Activated CD8-positive, alpha-beta T cell treated with anti-CD3 and anti-CD28 coated beads for 36 hours (primary cell): ENCODE data around the gene HYI. TPM values are rescaled to one million over a fixed set of nuclear protein-coding genes. Genes with fewer than 3 reads are reported as not detected.

Source experiments
- ATAC-seq: fragments of 200-7000 bp; cut with Tn5 transposase; one replicate; pipeline ENCODE4 v1.10.0; 2021; ENCODE audit warnings: mild to moderate bottlenecking, moderate library complexity
- CTCF ChIA-PET: fragments of 350-600 bp; sonication (Branson Sonifier 250); formaldehyde crosslinking; loops from one replicate; lab custom pipeline; 2021; ENCODE audit warnings: antibody characterized with exemption; lab: Charles Lee
- POLR2A ChIA-PET: fragments of 350-600 bp; sonication (Branson Sonifier 250); formaldehyde crosslinking; loops from one replicate; lab custom pipeline; 2021; ENCODE audit warnings: antibody characterized with exemption; lab: Charles Lee
- DNase-seq: peaks from one replicate; pipeline ENCODE4 v3.0.0-alpha.2; 2020
- H3K27ac Mint-ChIP-seq: one replicate; pipeline ENCODE4 v1.8.0; 2021; ENCODE audit warnings: mild to moderate bottlenecking, mixed read lengths
- H3K27me3 Mint-ChIP-seq: one replicate; pipeline ENCODE4 v1.8.0; 2021; ENCODE audit warnings: mixed read lengths
- H3K36me3 Mint-ChIP-seq: one replicate; pipeline ENCODE4 v1.8.0; 2021; ENCODE audit warnings: low read depth, mixed read lengths
- H3K4me1 Mint-ChIP-seq: one replicate; pipeline ENCODE4 v1.8.0; 2021; ENCODE audit warnings: low read depth, mixed read lengths
- H3K4me3 Mint-ChIP-seq: one replicate; pipeline ENCODE4 v1.8.0; 2021; ENCODE audit warnings: mild to moderate bottlenecking, moderate library complexity, mixed read lengths
- H3K9me3 Mint-ChIP-seq: one replicate; pipeline ENCODE4 v1.8.0; 2021; ENCODE audit warnings: mixed read lengths
- intact Hi-C: fragments of 100-400 bp; cut with micrococcal nuclease; formaldehyde crosslinking; loops from one replicate; pipeline ENCODE4 v1.10.0; 2022
- total RNA-seq, 2 experiments: library from RNA; stranded (reverse); gene quantifications; one replicate each; pipeline ENCODE4 v1.2.3, GENCODE V29; 2021
- TF ChIP-seq, protein P1 (sequence below): fragments of 200-600 bp; IDR thresholded peaks from one replicate; pipeline ENCODE4 v1.8.0; 2022; ENCODE audit warnings: antibody characterized with exemption, mild to moderate bottlenecking

The HYI gene
- total RNA-seq, 2 experiments from 2014 or later = 4.1 to 5.6 TPM

- no peak for ATAC-seq
- ChIA-PET CTCF (no interaction called here), POLR2A (no interaction called here)
- Mint-ChIP-seq H3K27ac (no peak overlapping the region), H3K4me3 (no peak overlapping the region), H3K4me1 (no peaks in the 10 kb centered on the region), H3K36me3 (peaks cover 11% of the 10 kb centered on the region), H3K9me3 (no peaks in the 10 kb centered on the region), H3K27me3 (no peaks in the 10 kb centered on the region)
- TF ChIP-seq, protein P1, sequence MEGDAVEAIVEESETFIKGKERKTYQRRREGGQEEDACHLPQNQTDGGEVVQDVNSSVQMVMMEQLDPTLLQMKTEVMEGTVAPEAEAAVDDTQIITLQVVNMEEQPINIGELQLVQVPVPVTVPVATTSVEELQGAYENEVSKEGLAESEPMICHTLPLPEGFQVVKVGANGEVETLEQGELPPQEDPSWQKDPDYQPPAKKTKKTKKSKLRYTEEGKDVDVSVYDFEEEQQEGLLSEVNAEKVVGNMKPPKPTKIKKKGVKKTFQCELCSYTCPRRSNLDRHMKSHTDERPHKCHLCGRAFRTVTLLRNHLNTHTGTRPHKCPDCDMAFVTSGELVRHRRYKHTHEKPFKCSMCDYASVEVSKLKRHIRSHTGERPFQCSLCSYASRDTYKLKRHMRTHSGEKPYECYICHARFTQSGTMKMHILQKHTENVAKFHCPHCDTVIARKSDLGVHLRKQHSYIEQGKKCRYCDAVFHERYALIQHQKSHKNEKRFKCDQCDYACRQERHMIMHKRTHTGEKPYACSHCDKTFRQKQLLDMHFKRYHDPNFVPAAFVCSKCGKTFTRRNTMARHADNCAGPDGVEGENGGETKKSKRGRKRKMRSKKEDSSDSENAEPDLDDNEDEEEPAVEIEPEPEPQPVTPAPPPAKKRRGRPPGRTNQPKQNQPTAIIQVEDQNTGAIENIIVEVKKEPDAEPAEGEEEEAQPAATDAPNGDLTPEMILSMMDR = no peak
- intact Hi-C loops = no loop called here
- DNase-seq = no peak
These were observed 15.7 kb downstream of the HYI start for GRCh38 chr1:43438006-43438405.

- intact Hi-C loops = no loop called here
- Mint-ChIP-seq H3K4me1 (no peaks in the 10 kb centered on the region), H3K36me3 (peaks cover 11% of the 10 kb centered on the region), H3K9me3 (no peaks in the 10 kb centered on the region), H3K27ac (no peak overlapping the region), H3K4me3 (no peak overlapping the region), H3K27me3 (no peaks in the 10 kb centered on the region)
- ATAC-seq (no peak), DNase-seq (no peak)
- TF ChIP-seq, protein P1 = no peak
- POLR2A ChIA-PET = interaction anchor here (1.4 to 1.7 kb wide), 2 partner anchors 12 to 17 kb away, joined by 3 to 6 read pairs; partner anchors contain the start of gene HYI
- CTCF ChIA-PET = no interaction called here
These were observed 16.4 kb downstream of the HYI start for GRCh38 chr1:43437031-43437973.

DNA sequence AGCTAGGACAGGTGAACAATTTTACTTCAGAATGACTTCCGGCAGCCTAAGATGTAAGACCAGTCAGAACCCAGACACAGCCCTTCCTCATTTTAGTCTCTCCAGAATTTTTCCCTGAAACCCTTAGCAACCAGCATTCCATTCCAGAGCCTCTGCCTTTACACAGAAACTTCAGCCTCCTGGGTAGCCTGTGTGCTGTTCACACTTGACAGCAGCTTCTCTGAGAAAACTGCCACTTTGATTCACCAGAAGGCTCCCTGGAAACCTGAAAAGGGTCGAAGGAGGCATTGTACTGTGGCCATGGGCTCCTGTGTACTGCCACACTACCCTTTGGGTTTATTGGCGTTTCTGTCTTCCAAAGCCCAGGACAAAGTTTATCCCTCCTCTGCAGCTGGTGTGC lies 17.4 kb downstream of the HYI start:
- Mint-ChIP-seq H3K27me3 (no peaks in the 10 kb centered on the region), H3K4me3 (no peak overlapping the region), H3K9me3 (no peaks in the 10 kb centered on the region), H3K27ac (no peak overlapping the region), H3K36me3 (peaks cover 11% of the 10 kb centered on the region), H3K4me1 (no peaks in the 10 kb centered on the region)
- CTCF ChIA-PET = no interaction called here
- intact Hi-C loops = no loop called here
- POLR2A ChIA-PET = interaction anchor here (1.4 to 1.7 kb wide), 2 partner anchors 13 to 18 kb away, joined by 3 to 6 read pairs; partner anchors contain the start of gene HYI
- TF ChIP-seq, protein P1 = no peak
- DNase-seq = no peak
- ATAC-seq = no peak

- POLR2A ChIA-PET = interaction anchor here (0.6 to 1.7 kb wide), 3 partner anchors 14 to 1267 kb away, joined by 3 to 6 read pairs (median 3); partner anchors contain the start of gene HYI
- Mint-ChIP-seq H3K27ac (no peak overlapping the region), H3K36me3 (peaks cover 10% of the 10 kb centered on the region)
These were observed 18.3 kb downstream of the HYI start for GRCh38 chr1:43435146-43436145.

More at GRCh38 chr1:43435146-43436145, 18.3 kb downstream of the HYI start:
- Mint-ChIP-seq H3K4me1 (no peaks in the 10 kb centered on the region), H3K4me3 (no peak overlapping the region), H3K9me3 (no peaks in the 10 kb centered on the region), H3K27me3 (no peaks in the 10 kb centered on the region)
- ATAC-seq (no peak), DNase-seq (no peak)
- CTCF ChIA-PET = no interaction called here
- intact Hi-C loops = no loop called here
- TF ChIP-seq, protein P1 = no peak
